NT2/D1 (cell line): ENCODE measurements around the gene CNTNAP1.

ENCODE experiments used
- DNase-seq: peaks from one replicate; pipeline ENCODE4 v3.0.0-alpha.2; 2011; ENCODE audit warnings: low read depth, low spot score
- H3K27me3 ChIP-seq: 2 replicates; pipeline ENCODE4 v1.6.0; 2011; ENCODE audit warnings: mild to moderate bottlenecking; ENCODE audit not compliant: insufficient read length, insufficient read depth
- H3K36me3 ChIP-seq: 2 replicates; pipeline ENCODE4 v1.6.1; 2011; ENCODE audit warnings: mild to moderate bottlenecking, low read length, mixed read lengths; ENCODE audit not compliant: insufficient read depth, insufficient read length
- H3K4me1 ChIP-seq: 2 replicates; pipeline ENCODE4 v1.5.1; 2011; ENCODE audit not compliant: insufficient read depth, insufficient read length
- H3K4me3 ChIP-seq: 2 replicates; pipeline ENCODE4 v1.5.1; 2011; ENCODE audit warnings: low read depth; ENCODE audit not compliant: insufficient read length
- H3K9ac ChIP-seq: 2 replicates; pipeline ENCODE4 v1.6.0; 2011; ENCODE audit warnings: low read depth; ENCODE audit not compliant: insufficient read length
- H3K9me3 ChIP-seq: 2 replicates; pipeline ENCODE4 v1.5.1; 2011; ENCODE audit warnings: mild to moderate bottlenecking, low read length; ENCODE audit not compliant: insufficient read depth
- SUZ12 ChIP-seq: IDR thresholded peaks from 2 replicates; pipeline ENCODE4 v1.6.1; 2011; ENCODE audit not compliant: insufficient read length, insufficient read depth; ENCODE audit errors: extremely low read depth
- YY1 ChIP-seq: IDR thresholded peaks from 2 replicates; pipeline ENCODE4 v1.6.1; 2011; ENCODE audit not compliant: insufficient read length, insufficient read depth
- ZNF274 ChIP-seq: IDR thresholded peaks from 2 replicates; pipeline ENCODE4 v1.6.1; 2011; ENCODE audit warnings: mild to moderate bottlenecking, low read depth, low read length

The CNTNAP1 gene

DNA sequence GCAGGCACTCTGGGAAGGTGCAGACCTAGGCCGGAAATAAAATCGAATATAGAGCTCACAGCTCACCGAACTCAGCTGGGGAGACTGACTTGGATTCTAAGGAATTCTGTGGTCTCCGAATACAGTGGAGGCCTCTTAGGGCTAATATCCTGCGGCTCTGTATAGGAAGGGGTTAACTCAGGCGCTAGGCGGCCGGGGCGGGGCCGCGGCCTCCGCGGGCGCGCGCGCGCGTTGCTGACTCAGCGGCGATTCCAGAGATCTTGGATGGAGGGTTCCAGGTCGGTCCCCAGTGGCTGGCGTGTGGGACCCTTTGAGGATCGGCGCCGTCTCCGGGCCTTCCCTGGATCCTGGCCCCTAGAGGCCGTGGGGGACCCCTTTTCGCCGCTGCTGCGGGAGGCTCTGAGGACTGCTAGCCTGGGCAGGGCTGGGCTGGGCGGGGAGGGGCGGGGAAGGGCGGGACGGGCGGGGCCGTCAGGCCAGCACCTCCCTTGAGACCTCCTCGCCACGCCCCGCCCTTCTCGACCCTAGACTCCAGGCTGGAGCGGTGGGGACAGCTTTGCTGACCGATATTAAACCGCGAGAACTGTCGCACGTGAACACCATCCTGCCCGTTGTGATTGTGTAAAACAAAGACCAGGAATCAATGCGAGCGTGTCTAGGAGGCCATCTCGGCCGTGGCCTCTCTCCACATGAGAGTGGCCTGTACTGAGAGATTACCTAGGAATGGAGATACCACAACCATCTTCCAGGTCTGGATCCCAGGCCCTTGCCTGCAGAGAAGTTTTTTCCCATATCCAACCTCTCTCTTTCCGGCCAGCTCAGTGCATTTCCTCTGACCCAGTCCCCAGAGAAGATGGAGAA, 4.2 kb upstream of the CNTNAP1 start:
- Histone ChIP-seq H3K4me3 (peak overlapping the region; percentile 72), H3K4me1 (peaks cover 32% of the 10 kb centered on the region)
- TF ChIP-seq YY1 (no peak), SUZ12 (no peak), ZNF274 (no peak)

DNA sequence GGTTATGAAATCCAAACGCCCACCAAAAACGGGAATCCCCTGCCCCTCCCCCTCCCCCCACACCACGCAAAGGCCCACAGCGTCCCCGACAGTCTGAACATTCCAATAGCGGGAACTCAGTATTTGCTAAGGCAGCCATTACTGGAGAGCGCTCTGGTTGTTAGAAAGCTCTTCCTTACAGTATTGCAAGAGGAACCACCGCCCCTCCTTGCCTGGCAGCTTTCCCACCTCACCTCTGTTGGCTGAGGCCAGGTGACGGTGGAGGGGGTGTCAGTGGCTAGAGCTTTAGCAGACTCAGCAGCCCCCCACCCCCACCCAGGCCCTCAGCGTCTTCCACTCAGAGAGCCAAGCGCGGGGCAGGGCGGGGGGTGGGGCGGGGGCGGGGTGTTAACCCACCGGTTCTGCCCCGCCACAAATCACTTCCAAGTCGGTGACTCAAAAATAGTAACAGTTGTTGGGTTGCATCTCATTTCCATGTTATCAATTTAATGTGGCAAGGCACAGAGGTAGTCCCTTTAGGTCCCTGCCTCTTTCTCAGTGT, 3.3 kb upstream of the CNTNAP1 start:
- Histone ChIP-seq H3K36me3 (peaks cover 2% of the 10 kb centered on the region), H3K4me3 (peak overlapping the region; percentile 72), H3K4me1 (peaks cover 31% of the 10 kb centered on the region), H3K27me3 (peaks cover 17% of the 10 kb centered on the region), H3K9ac (peak overlapping the region; percentile 98), H3K9me3 (no peaks in the 10 kb centered on the region)
- DNase-seq: no peak
- TF ChIP-seq ZNF274 (no peak), SUZ12 (no peak), YY1 (no peak)

More for the DNA sequence above, 4.2 kb upstream of the CNTNAP1 start:
- H3K9me3 ChIP-seq: no peaks in the 10 kb centered on the region
- peaks cover 5% of the 10 kb centered on the region for H3K36me3 ChIP-seq
- peaks cover 17% of the 10 kb centered on the region for H3K27me3 ChIP-seq
- peak overlapping the region; percentile 84 for H3K9ac ChIP-seq
- peak; percentile 70 for DNase-seq

DNA sequence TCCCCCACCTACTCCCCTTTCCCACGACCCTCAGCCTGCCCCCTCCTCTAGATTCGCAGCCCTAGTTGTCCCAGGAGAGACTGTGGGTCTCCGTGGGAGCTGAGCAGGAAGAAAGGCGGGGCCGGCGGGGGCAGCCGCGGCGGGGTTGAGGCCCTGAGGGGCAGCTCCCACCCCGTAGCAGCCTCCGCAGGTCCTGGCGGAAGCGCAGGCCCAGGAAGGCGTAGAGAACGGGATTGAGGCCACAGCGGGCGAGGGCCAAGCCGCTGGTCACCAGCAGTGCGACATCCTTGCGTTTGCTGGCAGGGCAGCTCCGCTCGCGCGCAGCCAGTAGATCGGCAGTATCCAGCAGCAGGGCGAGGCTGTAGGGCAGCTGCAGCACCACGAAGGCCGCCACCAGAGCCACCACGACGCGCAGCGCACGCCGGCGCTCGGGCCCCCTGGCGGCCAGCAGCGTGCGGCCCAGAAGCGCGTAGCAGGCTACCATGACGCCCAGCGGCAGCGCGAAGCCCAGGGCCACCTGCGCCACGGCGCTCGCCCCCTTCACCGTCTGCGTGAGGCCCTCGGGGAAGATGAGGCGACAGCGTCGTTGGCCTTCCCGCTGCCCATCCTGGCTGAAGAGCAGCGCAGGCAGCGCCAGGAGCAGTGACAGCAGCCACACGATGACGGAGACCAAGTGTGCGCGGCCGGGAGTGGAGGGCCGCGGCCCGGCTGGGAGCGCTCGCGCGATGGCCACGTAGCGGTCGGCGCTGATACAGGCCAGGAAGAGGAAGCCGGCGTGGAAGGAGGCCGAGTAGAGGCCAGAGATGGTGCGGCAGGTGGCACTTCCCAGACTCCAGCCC, 2.6 kb upstream of the CNTNAP1 start:
- Histone ChIP-seq H3K9me3 (no peaks in the 10 kb centered on the region), H3K27me3 (peaks cover 17% of the 10 kb centered on the region), H3K4me3 (peak overlapping the region; percentile 71), H3K9ac (peak overlapping the region; percentile 98), H3K4me1 (peaks cover 27% of the 10 kb centered on the region), H3K36me3 (peaks cover 4% of the 10 kb centered on the region)
- no peak for DNase-seq
- TF ChIP-seq SUZ12 (no peak), YY1 (no peak), ZNF274 (no peak)

DNA sequence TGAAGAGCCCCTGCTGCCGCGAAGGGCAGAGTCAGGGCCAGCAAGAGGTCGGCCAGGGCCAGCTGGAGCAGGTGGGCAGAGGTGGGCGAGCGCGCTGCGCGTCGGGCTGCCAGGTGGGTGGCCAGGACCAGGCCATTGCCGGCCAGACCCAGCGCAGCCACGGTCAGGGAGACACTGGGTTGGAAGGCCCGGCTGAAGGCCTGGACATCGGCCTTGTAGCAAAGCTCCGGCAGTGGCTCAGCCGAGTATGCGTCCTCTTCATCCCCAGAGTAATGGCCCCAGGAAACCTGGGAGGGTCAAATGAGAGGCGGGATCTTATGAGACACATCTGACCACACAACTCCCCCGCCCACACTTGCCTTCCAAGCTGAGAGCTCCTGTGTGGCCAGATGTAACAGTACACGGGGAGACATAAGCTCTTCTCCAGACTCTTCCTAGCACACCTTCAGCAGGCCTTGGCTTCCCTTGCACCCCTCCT, 2.0 kb upstream of the CNTNAP1 start:
- TF ChIP-seq YY1 (no peak), SUZ12 (no peak), ZNF274 (no peak)
- H3K9me3 ChIP-seq: no peaks in the 10 kb centered on the region
- DNase-seq: no peak
- peak overlapping the region; percentile 98 for H3K9ac ChIP-seq
- H3K36me3 ChIP-seq: peaks cover 9% of the 10 kb centered on the region
- peaks cover 17% of the 10 kb centered on the region for H3K27me3 ChIP-seq
- H3K4me1 ChIP-seq: peaks cover 24% of the 10 kb centered on the region
- H3K4me3 ChIP-seq: peak overlapping the region; percentile 71

DNA sequence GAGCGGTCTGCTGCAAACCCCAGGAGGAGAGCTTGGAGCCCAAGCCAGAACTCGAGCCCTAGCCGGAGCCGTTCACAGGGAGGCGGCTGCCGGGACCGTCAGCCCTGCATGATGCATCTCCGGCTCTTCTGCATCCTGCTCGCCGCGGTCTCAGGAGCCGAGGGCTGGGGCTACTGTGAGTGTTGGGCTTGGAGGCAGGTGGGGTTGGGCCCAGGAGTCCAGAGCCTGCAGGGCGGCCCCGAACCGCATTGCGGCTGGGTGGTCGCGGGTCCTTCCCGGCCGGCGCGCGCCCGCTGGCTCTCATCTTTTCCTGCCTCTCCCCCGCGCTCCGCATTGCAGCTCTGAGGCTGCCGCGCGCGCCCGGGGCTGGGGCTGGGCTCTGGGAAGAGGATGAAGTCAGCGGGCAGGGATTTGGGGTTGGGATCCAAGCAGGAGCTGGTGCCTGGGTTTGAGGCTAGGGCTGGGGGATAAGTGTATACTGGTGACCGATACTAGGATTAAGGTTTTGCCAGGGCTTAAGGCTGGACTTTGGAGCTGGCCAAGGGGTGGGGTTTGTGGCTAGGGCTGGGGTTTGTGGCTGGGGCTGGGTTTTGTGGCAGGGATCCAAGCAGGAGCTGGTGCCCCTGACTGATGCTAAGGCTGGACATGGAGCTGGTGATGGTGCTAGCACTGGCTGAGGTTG, 532 bp downstream of the CNTNAP1 start:
- H3K4me1 ChIP-seq: peaks cover 33% of the 10 kb centered on the region
- DNase-seq: no peak
- H3K9ac ChIP-seq: peak overlapping the region; percentile 91
- peak overlapping the region; percentile 74 for H3K4me3 ChIP-seq
- peaks cover 29% of the 10 kb centered on the region for H3K36me3 ChIP-seq
- no peaks in the 10 kb centered on the region for H3K9me3 ChIP-seq
- TF ChIP-seq SUZ12 (no peak), ZNF274 (no peak), YY1 (no peak)
- H3K27me3 ChIP-seq: peaks cover 11% of the 10 kb centered on the region

DNA sequence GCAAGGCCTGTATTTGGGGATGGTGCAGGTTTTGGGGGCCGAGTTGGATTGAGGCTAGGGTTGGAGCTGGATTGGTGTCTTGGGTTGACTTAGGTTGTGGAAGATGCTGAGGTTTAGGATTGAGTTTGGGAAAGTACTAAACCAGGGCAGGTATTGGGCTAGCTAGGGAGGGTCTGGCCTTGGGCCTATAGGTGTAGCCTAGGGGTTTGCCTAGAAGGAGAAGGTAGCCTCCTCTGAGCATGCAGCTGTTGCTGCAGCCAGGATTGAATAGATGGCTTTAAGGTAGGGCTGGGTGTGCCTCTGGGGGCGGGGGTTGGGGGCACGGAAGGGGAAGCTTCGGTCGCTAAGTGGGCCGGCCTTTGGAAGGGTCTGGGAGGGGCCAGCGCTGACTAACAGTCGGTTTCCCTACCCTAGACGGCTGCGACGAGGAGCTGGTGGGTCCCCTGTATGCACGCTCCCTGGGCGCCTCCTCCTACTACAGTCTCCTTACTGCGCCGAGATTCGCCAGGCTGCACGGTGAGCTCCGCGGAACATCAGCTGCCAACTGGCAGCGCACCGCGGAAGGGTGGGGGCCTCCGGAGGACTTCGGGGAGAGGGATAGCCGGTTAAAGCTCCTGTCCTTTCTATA, 1.2 kb downstream of the CNTNAP1 start:
- peaks cover 11% of the 10 kb centered on the region for H3K27me3 ChIP-seq
- no peaks in the 10 kb centered on the region for H3K9me3 ChIP-seq
- TF ChIP-seq ZNF274: no peak
- TF ChIP-seq SUZ12: no peak
- TF ChIP-seq YY1: no peak
- peak overlapping the region; percentile 91 for H3K9ac ChIP-seq
- H3K36me3 ChIP-seq: peaks cover 33% of the 10 kb centered on the region
- DNase-seq: no peak
- H3K4me1 ChIP-seq: peaks cover 37% of the 10 kb centered on the region
- peak overlapping the region; percentile 74 for H3K4me3 ChIP-seq
